Measurements from ENCODE around the gene RPH3AL. TPM values are rescaled to one million over a fixed set of nuclear protein-coding genes. Genes with fewer than 3 reads are reported as not detected.

RPH3AL gene
- total and polyA plus RNA-seq, 8 donors, result 43.4 to 89.1 (median 56.0) TPM

DNA sequence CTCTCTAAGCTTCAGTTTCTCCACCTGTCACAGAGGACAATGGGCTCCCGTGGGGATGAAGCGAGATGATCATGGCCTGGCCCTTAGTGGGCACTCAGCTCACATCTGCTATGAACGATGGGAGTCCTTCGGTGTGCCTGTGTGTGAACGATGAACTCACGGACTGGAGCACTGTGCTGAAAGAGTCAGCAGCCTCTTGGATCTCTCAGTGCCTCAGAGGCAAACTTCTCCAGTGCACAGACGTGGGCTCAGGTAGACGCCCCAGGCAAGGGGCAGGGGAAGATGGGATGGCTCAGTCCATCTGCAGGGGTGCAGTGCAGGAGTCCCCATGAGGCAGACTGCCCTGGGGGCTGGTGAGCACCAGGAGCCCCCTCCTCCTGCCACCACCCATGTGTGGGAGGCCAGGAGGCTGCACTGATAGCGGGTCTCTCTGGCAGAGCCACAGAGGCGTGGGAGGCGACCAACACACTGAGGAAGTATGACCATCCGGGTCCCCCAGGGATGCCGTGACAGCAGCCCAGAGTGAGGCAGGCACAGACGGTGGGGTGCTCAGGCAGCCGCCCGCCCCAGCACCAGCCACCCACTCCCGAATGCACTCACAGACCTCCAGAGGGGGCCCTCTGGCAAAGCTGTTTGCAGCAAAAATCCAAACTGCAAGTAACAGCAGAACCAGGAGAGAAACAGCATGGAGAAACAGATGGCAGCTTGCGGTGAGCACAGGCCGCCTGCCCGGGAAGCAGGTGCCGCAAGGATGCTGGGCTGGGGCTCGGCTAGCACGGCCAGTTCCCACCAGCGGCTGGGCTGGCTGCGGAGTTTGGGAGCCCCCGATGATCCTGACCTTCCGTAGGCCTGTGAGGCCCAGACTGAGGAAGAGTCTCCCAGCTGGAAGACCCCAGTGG lies 82.7 kb downstream of the RPH3AL start:
- Histone ChIP-seq H3K4me3 (no peak overlapping the region), H3K9me3 (no peaks in the 10 kb centered on the region), H3K4me1 (no peaks in the 10 kb centered on the region), H3K36me3 (peaks cover 0 to 21% (median 6%) of the 10 kb centered on the region in 3 donors), H3K27ac (no peak overlapping the region), H3K27me3 (no peaks in the 10 kb centered on the region)
- ATAC-seq (peak in 1 of 4 donors; percentile 3), FAIRE-seq (no peak), DNase-seq (peak in 3 of 6 donors; percentile 4 to 61 (median 49))
- intact Hi-C loops (cut with DNase I), result no loop called here
- WGBS, 2 donors, result 90 to 93% methylated on average over 27 of the region's 27 CpGs
- TF ChIP-seq, protein P1, sequence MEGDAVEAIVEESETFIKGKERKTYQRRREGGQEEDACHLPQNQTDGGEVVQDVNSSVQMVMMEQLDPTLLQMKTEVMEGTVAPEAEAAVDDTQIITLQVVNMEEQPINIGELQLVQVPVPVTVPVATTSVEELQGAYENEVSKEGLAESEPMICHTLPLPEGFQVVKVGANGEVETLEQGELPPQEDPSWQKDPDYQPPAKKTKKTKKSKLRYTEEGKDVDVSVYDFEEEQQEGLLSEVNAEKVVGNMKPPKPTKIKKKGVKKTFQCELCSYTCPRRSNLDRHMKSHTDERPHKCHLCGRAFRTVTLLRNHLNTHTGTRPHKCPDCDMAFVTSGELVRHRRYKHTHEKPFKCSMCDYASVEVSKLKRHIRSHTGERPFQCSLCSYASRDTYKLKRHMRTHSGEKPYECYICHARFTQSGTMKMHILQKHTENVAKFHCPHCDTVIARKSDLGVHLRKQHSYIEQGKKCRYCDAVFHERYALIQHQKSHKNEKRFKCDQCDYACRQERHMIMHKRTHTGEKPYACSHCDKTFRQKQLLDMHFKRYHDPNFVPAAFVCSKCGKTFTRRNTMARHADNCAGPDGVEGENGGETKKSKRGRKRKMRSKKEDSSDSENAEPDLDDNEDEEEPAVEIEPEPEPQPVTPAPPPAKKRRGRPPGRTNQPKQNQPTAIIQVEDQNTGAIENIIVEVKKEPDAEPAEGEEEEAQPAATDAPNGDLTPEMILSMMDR (IDR thresholded peaks at IDR 0.05), result no peak

GRCh38 chr17:266701-267667 lies 85.6 kb downstream of the RPH3AL start:
- Histone ChIP-seq H3K27ac (no peak overlapping the region), H3K27me3 (no peaks in the 10 kb centered on the region), H3K4me3 (no peak overlapping the region), H3K9me3 (no peaks in the 10 kb centered on the region), H3K36me3 (peaks cover 0 to 31% (median 14%) of the 10 kb centered on the region in 3 donors), H3K4me1 (no peaks in the 10 kb centered on the region)
- no peak for FAIRE-seq
- TF ChIP-seq, protein P1 (IDR thresholded peaks at IDR 0.05), result no peak
- peak in 2 of 4 donors; percentile 28 to 33 for ATAC-seq
- peak in 4 of 6 donors; percentile 10 to 55 (median 25) for DNase-seq
- 83% methylated on average over 31 of the region's 31 CpGs for WGBS, 2 donors
- intact Hi-C loops (cut with DNase I), result no loop called here

DNA sequence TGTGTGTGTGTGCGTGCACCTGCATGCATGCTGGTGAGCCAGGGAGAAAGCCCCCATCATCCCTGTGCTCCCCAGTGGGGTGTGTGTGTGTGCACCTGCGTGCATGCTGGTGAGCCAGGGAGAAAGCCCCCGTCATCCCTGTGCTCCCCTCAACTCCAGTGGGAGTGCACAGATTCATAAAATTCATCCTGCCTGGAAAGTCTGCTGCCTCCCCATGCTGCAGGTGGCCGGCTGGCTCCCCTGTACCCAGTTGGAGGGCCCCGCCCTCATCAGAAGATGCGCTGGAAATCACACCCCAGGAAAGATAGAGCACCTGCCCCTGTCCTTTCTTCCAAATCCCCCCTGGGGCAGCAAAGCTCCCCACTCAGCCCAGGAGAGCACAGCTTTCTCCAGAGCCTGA lies 86.4 kb downstream of the RPH3AL start:
- FAIRE-seq (no peak), ATAC-seq (no peak), DNase-seq (peak in 4 of 6 donors; percentile 4 to 35 (median 12))
- no peak overlapping the region for H3K27ac ChIP-seq
- 93 to 97% methylated on average over 6 of the region's 6 CpGs for WGBS, 2 donors
- no peaks in the 10 kb centered on the region for H3K4me1 ChIP-seq
- TF ChIP-seq, protein P1 (IDR thresholded peaks at IDR 0.05), result no peak
- H3K9me3 ChIP-seq, result no peaks in the 10 kb centered on the region
- no peak overlapping the region for H3K4me3 ChIP-seq
- no peaks in the 10 kb centered on the region for H3K27me3 ChIP-seq
- intact Hi-C loops (cut with DNase I), result no loop called here
- H3K36me3 ChIP-seq, result peaks cover 0 to 31% (median 14%) of the 10 kb centered on the region in 3 donors

DNA sequence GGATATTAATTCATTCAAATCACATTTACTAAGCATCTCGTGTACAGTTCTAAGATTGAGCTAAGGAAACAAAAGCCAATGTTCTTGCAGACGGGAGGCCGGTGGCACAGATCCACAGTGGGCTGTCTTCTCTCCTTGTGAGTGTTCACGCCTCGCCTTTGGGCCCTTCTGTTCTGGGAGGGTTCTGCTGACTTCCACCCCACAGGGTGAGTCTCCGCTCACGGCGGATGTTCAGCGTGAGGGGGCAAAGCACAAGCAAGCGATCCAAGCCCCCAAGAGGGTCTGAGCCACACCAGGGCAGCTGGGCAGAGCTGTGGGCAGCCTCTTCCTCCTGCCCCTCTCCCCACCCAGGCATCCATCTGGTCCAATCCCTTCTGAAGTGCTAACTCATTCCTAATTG lies 86.9 kb downstream of the RPH3AL start:
- Histone ChIP-seq H3K4me3 (no peak overlapping the region), H3K4me1 (no peaks in the 10 kb centered on the region), H3K27ac (no peak overlapping the region), H3K36me3 (peaks cover 0 to 31% (median 14%) of the 10 kb centered on the region in 3 donors), H3K9me3 (no peaks in the 10 kb centered on the region), H3K27me3 (no peaks in the 10 kb centered on the region)
- TF ChIP-seq, protein P1 (IDR thresholded peaks at IDR 0.05), result no peak
- DNase-seq (peak in 4 of 6 donors; percentile 6 to 52 (median 24)), ATAC-seq (no peak), FAIRE-seq (no peak)
- 72 to 80% methylated on average over 10 of the region's 10 CpGs for WGBS, 2 donors
- intact Hi-C loops (cut with DNase I), result no loop called here
